Skin epidermis (tissue), 12 donors: Measurements from ENCODE around the gene NFS1.

Experiments
- H3K27ac ChIP-seq, 21 experiments: fragments of 200-600 bp; sonication (generic) in 11 of 21; one replicate each; pipeline ENCODE4 v1.5.0; 2020; ENCODE audit warnings: mild to moderate bottlenecking in 3 of 21, inconsistent platforms in 2 of 21, moderate library complexity in 2 of 21
- H3K4me3 ChIP-seq, 7 experiments: fragments of 200-600 bp; sonication (generic) in 2 of 7; one replicate each; pipeline ENCODE4 v1.5.0; 2020; ENCODE audit warnings: inconsistent platforms in 2 of 7, mild to moderate bottlenecking in 2 of 7, moderate library complexity in 1 of 7

Gene NFS1

DNA sequence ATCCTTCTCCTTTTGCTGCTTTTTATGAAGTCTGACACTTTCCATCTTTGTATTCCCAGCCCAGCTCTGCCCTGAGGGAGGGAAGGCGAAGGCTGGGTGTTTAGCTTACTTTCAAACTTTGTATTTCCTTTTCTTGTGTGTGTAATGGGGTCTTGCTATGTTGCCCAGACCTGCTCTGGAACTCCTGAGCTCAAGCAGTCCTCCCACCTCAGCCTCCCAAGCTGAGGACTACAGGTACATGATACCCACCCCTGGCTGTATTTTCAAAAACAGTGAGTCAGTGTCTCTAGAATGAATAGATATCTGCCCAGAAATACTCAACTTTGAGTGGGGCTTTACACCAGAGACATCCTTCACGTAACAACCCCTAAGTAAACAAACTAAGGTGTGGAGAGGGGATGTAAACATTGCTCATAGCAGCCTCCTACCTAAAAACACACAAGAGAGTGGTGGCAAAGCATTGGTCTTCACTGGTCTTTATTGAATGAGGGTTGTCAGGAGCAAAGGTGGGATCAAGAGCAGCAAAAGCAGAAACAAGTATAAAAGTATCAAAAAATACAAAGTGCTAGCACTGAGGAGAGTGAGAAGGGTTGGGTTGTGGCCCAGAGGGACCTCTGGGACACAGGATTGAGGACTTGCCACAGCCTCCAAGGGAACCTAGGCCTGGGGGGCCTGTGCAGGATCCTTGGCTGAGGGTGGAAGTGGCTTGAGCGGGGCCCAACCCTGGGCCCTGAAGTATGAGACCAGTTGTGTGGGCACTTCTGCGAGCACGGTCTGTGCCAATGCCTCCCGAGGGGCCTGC lies 73.4 kb downstream of the NFS1 start:
- H3K27ac ChIP-seq = no peak overlapping the region

DNA sequence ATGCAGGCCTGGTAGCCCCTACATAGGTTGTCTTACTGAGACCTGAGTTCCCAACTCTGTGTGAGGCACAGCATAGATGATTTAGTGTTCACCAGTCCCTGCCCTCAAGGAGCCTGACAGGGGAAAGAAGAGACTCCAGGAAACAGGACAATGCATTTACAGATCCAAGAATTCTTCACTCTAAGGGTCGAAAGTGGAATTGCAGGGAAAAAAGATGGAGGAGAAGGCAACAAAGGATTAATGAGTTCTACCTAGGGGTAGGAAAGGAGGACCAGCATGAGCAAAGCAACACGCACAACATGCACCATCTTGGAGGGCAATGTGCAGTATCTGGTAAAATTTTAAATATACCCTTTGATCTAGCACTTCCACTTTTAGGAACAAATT lies 77.6 kb downstream of the NFS1 start:
- Histone ChIP-seq H3K27ac (no peak overlapping the region), H3K4me3 (no peak overlapping the region)

More for the DNA sequence above, 73.4 kb downstream of the NFS1 start:
- H3K4me3 ChIP-seq = no peak overlapping the region

DNA sequence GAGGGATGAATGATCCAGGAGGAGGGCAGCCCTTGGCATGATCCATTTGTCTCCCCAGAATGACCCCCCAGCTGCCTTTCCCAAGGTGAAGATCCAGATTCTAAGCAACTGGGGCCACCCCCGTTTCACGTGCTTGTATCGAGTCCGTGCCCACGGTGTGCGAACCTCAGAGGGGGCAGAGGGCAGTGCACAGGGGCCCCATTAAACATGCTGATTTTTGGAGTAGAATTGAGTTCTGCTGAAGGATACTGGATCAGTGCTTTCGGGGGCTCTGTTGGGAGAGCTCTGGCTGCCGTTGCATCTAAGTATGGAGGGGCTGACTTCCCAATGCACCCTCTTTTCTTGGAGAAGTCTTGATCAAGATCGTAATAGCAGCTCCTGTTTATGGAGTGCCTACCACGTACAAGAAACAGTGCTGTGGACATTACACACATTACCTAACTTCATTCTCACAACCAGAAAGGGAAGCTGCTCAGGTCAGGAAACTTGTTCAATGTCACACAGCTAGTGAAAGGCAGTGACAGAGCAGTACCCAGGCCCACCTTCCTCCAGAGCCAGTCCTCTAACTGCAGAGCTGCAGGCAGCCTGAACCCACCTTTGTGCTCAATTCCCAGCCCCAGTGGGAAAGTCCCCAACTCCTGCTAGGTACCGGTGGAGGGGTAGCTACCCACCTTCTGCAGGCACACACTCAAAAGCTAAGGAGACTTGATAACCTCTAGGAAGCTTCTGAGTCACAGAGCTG lies 78.2 kb downstream of the NFS1 start:
- no peak overlapping the region for H3K27ac ChIP-seq
- no peak overlapping the region for H3K4me3 ChIP-seq

DNA sequence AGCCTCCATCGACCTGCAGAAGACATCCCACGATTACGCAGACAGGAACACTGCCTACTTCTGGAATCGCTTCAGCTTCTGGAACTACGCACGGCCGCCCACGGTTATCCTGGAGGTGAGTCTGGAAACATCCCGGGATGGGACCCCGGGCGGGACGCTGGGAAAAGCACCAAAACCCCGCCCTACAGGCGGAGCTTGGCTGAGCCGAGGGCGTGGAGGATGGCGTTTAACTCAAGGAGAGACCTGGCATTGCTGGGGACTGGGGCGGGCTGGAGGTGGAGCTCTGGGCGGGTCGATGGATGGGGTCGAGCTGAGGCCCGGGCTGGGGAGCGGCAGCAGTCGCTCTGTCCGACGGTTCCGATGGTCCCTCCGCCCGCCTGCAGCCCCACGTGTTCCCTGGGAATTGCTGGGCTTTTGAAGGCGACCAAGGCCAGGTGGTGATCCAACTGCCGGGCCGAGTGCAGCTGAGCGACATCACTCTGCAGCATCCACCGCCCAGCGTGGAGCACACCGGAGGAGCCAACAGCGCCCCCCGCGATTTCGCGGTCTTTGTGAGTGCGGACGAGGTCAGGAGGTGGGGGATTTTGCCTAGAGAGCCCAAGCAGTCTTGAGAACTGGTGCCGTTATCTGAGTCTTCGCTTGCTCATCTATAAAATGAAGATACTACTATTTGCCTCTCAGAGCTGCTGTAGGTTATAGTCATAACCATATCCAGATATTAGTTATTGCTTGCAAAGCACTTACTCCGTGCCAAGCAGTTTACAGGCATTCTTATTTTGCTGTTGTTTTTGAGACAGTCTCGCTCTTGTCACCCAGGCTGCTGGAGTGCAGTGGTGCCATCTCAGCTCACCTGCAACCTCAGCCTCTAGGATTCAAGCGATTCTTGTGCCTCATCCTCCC lies 79.7 kb downstream of the NFS1 start:
- peak overlapping the region; percentile 30 to 47 (median 35) for H3K4me3 ChIP-seq
- peak overlapping the region in 8 of 21 experiments; percentile 2 to 57 (median 22) for H3K27ac ChIP-seq

DNA sequence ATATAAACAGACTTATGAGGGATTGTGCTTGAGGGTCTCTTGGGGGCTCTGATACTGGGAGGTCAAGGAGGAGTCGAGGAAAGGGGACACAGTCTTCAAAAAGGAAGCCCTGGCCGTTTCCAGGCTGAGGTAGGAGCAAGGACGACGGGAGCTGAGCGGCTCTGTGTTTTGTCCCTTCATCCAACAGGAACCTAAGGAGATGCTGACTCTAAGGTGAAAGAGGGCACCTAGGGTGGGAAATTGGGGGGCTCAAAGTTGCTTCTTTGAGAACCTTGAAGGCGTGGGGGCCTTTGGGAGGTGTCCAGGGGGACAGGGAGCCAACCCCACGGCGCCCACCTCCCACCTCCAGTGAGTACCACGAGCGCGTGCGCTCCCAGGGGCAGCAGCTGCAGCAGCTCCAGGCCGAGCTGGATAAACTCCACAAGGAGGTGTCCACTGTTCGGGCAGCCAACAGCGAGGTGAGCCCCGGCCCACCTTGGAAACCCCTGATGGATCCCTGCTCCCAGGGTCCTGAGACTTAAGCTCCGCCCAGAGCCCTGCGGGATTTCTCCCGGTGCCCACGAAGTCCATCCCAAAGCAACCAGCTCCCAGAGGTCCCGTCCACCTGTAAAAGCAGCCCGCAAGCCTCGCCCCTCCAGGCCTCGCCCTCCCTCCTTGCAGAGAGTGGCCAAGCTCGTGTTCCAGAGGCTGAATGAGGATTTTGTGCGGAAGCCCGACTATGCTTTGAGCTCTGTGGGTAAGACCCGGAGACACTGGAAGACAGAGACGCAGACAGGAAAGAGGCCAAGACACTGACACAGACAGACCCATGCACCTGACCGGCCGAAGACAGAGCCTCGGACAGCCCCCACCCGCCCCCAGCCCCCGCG lies 80.7 kb downstream of the NFS1 start:
- Histone ChIP-seq H3K27ac (peak overlapping the region in 8 of 21 experiments; percentile 2 to 57 (median 22)), H3K4me3 (peak overlapping the region; percentile 30 to 47 (median 35))
